ENCODE measurements around the gene UFSP1.

GRCh38 chr7:100908512-100908911 is 19.0 kb upstream of the UFSP1 start:
- TF ChIP-seq TCF12 (IDR thresholded peaks at IDR 0.05; ENCODE audit: low read depth, low read length) (no peak), CTCF (IDR thresholded peaks at IDR 0.05 in 2 of 3, conservative IDR thresholded peaks at IDR 0.05 in 1 of 3; ENCODE audit: control insufficient read depth in 2 of 3, extremely low read depth in 1 of 3, insufficient read depth in 1 of 3, low read depth in 3 of 3, low read length in 3 of 3) (no peak)
